ENCODE data around the gene DNAH9. TPM values are rescaled to one million over a fixed set of nuclear protein-coding genes. Genes with fewer than 3 reads are reported as not detected.

DNAH9 gene
- polyA plus RNA-seq, 1 donor: 0.52 TPM

GRCh38 chr17:11610999-11611566 lies 12.8 kb downstream of the DNAH9 start:
- no peak for DNase-seq (ENCODE audit: low read depth)

- DNase-seq (ENCODE audit: low read depth): no peak
Observed at GRCh38 chr17:11612956-11613355, 14.7 kb downstream of the DNAH9 start.

- DNase-seq (ENCODE audit: low read depth): no peak
Observed at GRCh38 chr17:11618861-11619566, 20.7 kb downstream of the DNAH9 start.

- no peak for DNase-seq (ENCODE audit: low read depth)
Observed at GRCh38 chr17:11622492-11622891, 24.2 kb downstream of the DNAH9 start.

GRCh38 chr17:11624976-11625375 lies 26.7 kb downstream of the DNAH9 start:
- no peak for DNase-seq (ENCODE audit: low read depth)

GRCh38 chr17:11625878-11626277 lies 27.6 kb downstream of the DNAH9 start:
- DNase-seq (ENCODE audit: low read depth): no peak

GRCh38 chr17:11627301-11627940 lies 29.2 kb downstream of the DNAH9 start:
- no peak for DNase-seq (ENCODE audit: low read depth)

- no peak for DNase-seq (ENCODE audit: low read depth)
Observed at GRCh38 chr17:11628374-11628773, 30.1 kb downstream of the DNAH9 start.

GRCh38 chr17:11628831-11629230 lies 30.6 kb downstream of the DNAH9 start:
- DNase-seq (ENCODE audit: low read depth): no peak

GRCh38 chr17:11636771-11637170 lies 38.5 kb downstream of the DNAH9 start:
- no peak for DNase-seq (ENCODE audit: low read depth)

- no peak for DNase-seq (ENCODE audit: low read depth)
Observed at GRCh38 chr17:11637796-11638195, 39.5 kb downstream of the DNAH9 start.

- no peak for DNase-seq (ENCODE audit: low read depth)
Observed at GRCh38 chr17:11638700-11639265, 40.5 kb downstream of the DNAH9 start.

GRCh38 chr17:11639736-11640462 lies 41.6 kb downstream of the DNAH9 start:
- no peak for DNase-seq (ENCODE audit: low read depth)

GRCh38 chr17:11640463-11640814 lies 42.2 kb downstream of the DNAH9 start:
- no peak for DNase-seq (ENCODE audit: low read depth)

- DNase-seq (ENCODE audit: low read depth): no peak
Observed at GRCh38 chr17:11641521-11642275, 43.4 kb downstream of the DNAH9 start.

- no peak for DNase-seq (ENCODE audit: low read depth)
Observed at GRCh38 chr17:11642655-11643054, 44.4 kb downstream of the DNAH9 start.

- no peak for DNase-seq (ENCODE audit: low read depth)
Observed at GRCh38 chr17:11643851-11644250, 45.6 kb downstream of the DNAH9 start.

- DNase-seq (ENCODE audit: low read depth): peak; percentile 77
Observed at GRCh38 chr17:11644265-11645212, 46.3 kb downstream of the DNAH9 start.

- DNase-seq (ENCODE audit: low read depth): no peak
Observed at GRCh38 chr17:11645426-11645825, 47.2 kb downstream of the DNAH9 start.

- no peak for DNase-seq (ENCODE audit: low read depth)
Observed at GRCh38 chr17:11651089-11651488, 52.8 kb downstream of the DNAH9 start.

All from forelimb muscle (tissue), 1 donor.